ENCODE data around the gene PFKFB4.

The PFKFB4 gene

GRCh38 chr3:48584836-48585235 is 28.2 kb upstream of the PFKFB4 start:
- DNase-seq = no peak

- no peak for DNase-seq
Observed at GRCh38 chr3:48581621-48582481, 25.2 kb upstream of the PFKFB4 start.

- no peak for DNase-seq
Observed at GRCh38 chr3:48576647-48577046, 20.0 kb upstream of the PFKFB4 start.

GRCh38 chr3:48575366-48575765 is 18.8 kb upstream of the PFKFB4 start:
- no peak for DNase-seq

DNA sequence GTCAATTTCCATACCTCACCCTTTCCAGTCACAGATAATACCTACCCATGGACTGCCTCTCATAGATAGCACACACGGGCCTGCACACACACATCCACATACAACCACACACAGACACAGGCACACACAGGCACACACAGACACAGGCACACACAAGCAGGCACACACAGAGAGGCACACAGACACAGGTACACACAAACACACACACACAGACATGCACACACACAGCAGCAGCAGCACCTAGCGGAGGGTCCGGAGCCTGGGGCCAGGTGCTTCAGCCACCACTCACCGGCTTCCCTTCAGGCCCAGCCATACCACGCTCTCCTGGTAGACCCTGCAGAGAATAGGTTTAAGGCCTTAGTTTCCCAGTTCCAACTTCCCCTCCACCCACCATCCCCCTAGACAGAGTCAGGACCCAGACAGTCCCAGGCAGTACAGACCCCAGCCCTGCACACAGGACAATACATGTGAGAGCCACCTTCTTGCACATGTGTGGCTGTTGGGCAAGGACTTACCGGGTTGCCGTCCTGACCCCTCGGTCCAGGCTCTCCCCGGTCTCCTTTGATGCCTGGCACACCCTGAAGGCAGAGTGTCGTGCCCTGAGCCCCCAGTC is 17.5 kb upstream of the PFKFB4 start:
- DNase-seq = no peak

- no peak for DNase-seq
Observed at GRCh38 chr3:48572517-48572916, 15.9 kb upstream of the PFKFB4 start.

GRCh38 chr3:48571938-48572337 is 15.3 kb upstream of the PFKFB4 start:
- no peak for DNase-seq

DNA sequence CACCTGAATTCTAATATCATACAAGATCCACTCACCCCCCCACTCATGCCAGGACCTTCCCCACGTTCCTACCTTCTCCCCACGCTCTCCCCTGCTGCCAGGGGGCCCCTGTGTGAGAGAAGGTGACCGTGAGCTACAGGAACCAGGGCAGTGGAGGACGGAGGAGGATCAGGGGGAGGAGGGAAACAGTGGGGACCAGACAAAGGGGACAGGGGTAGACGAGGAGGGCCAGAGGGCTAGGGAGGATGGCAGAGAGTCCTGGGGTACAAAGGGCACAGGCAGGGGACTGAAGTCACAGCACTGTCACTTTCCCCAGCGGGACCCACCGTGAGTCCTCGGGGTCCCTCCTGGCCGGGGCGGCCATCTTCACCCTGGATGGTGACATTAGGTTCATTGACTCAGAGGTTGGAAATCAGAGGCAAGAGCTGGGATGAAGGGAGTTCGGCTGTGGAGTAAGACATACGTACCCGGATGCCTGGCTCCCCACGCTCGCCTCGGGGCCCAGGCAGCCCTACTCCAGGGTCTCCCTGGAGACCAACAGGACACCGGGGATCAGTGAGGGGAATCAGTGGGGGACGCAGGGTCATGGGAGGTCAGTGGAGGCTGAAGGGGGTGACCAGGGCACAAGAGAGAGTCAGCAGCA is 13.3 kb upstream of the PFKFB4 start:
- DNase-seq = no peak

DNA sequence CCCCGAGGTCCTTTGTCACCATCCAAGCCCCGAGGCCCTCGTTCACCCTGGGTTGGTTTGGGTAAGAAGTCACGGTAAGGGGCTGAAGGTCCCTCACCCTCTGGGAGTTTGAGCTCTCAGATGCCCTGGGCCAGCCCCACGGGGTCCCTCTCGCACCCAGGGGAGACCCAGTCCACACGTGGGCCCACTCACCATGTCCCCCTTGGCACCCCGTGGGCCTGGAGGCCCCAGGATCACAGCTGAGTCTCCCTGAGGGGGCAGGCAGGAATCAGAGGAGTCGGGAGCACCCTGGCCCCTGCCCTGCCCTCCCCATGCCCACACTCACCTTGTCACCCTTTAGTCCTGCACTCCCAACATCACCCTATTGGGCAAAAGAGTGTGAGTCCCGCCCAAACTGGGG is 12.8 kb upstream of the PFKFB4 start:
- DNase-seq = no peak

GRCh38 chr3:48568476-48568875 is 11.9 kb upstream of the PFKFB4 start:
- DNase-seq = no peak

GRCh38 chr3:48567500-48567899 is 10.9 kb upstream of the PFKFB4 start:
- DNase-seq = no peak

DNA sequence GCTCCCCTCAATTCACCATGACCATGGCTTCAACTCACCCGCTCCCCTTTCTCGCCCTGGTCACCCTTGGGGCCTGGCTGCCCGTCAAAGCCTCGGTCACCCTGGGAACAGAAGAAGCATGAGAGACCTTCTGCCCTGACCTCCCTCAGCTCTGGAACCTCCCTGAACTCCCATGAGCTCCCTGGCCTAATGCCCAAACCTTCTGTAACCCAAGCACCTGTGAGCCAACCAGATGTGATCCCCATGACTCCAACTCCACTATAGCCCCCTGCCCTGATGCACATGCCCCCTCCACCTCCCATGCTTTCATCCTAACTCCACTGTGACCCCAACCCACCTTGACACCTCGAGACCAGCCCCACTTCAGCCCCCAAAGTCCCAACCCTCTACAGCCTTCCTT is 10.5 kb upstream of the PFKFB4 start:
- DNase-seq = no peak

GRCh38 chr3:48566401-48566760 is 9.8 kb upstream of the PFKFB4 start:
- DNase-seq = no peak

DNA sequence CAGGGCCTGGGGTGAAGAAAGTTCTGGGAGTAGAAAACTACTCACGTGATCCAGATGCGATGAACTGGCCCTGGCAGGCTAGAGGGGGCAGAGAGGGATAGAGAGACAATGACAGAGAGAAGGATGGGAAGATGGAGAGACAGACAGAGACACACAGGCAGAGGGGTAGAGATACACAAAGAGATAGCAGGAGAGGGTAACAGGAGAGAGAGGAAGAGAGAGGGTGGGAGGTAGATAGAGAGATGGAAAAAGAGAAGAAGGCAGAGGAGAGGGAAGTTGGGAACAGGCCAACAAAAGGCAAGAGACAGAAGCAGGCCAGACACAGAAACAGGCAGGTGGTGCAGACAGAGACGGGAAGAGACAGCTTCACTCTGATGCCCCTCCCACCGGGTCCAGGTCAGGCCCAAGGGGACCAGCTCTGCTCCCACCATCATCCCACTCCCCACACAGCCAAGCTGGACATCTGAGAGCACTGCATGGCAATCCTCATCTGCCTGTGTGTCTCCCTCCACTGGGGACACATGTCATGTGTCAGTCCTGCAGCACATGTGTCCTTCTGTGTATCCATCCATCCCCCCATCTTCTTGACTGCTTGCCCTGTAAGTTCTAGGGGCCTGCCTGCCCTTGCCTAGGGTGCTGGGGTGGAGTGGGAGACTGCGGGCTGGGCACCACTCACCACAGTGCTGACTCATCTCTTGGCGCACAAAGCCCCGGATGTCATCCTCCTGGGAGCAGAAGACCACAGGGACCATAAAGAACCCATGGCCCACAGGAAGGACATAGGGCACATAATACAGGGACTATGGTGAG is 9.2 kb upstream of the PFKFB4 start:
- DNase-seq = peak; percentile 40

- DNase-seq = no peak
Observed at GRCh38 chr3:48565186-48565585, 8.6 kb upstream of the PFKFB4 start.

DNA sequence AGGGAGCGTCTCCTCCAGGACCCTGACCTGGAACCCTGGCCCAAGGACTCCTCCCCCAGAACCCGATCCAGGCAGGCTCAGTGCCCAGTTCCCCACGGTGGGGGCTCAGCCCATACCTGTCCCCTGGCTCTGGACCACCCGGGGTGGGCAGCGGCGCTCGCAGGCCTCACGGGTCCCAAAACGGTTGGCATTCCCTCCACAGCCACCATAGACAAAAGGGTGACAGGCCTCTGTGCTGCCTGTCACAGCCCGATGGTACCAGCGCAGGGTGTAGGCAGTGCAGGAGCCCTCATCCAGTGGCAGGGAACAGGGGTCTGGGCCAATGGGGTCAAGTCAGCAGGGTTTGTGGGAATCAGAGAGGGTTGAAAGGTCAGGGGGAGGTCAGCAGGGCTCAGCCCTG is 8.1 kb upstream of the PFKFB4 start:
- DNase-seq = no peak

- peak; percentile 50 for DNase-seq
Observed at GRCh38 chr3:48564022-48564421, 7.4 kb upstream of the PFKFB4 start.

DNA sequence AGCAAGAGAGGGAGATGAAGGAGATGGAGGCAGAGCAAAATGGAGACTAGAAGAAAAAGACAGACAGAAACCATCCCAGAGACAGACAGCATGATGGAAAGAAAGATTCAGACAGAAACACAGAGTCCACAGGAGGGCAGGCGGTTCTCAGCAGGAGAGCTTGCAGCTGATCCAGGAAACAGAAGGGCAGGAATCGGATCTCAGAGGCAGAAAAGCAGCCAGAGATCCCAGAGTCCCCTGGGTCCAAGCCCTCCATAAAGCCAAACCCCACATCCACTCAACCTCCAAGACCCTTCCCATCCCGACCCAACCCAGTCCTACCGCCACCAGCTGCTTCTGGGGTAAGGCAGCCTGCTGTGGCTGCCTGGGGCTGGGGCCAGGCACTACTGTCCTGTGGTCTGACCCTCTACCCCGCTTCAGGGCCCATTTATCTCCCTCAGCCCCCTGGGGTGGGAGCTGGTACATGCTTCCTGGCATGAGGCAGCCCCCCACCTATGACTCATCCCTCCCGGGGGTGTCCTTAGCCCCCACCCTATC is 6.8 kb upstream of the PFKFB4 start, which contains the start of gene UCN2:
Gene UCN2 (minus strand): TSS at position 400 of the 537 bp plus-strand sequence. CDS start 657 bp downstream, outside the sequence.
- DNase-seq = no peak

- DNase-seq = no peak
Observed at GRCh38 chr3:48562367-48563095, 5.9 kb upstream of the PFKFB4 start.

DNA sequence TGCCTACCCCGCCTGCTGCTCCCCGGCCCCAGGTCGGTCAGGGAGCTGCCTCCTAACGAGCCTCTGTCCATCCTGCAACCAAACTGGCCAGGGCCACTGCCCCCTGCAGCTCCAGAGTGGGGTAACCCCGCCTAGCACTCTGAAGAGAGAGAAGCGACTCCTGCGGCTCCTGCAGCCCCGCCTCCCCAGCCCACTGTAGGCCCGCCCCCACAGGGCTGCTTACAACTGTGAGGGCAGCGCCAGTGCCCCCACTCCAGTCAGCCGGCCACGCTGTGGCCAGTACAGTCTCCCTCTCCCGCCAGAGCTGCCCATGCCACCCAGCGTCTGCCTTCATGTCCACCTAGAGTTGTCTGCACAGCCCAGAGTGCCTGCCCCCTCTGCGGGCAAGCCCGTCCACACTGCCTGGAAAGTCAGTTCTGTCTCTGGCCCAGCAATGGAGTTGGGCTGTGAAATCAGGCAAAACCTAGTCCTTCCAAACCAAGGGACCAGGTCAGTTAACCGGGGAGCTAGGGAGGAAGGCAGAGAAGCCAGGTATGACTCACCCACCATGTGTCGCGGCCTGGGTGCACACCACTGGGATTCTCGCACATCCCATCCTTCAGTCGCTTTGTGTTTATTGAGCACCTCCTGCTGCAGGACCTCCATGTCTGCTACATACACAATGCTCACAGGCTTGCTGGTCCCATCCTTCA is 4.6 kb upstream of the PFKFB4 start:
- DNase-seq = peak; percentile 12

DNA sequence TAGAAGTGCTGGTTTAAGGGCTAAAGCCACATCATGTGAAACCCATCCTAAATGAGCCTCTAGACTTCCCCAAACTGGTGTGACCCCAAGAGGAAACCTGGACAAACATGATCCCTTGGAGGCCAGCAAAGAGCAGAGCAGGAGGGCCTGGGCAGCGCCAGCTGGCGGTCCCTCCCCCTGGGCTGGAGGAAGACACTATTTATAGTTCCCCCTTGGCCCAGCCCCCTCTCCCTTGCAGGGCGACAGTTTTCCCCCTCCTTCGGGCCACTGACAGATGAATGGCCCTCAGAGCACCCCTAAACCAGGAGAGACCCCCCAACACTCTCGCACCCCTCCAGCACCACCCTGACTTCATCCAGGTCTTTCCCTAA is 4.0 kb upstream of the PFKFB4 start:
- DNase-seq = no peak
